GM18505 (cell line): Measurements from ENCODE around the gene ANO1.

Source experiments
- ATAC-seq: cut with Tn5 transposase; IDR thresholded peaks from one replicate; pipeline ENCODE4 v1.9.1; 2021; ENCODE audit not compliant: unreplicated experiment
- POLR2A ChIP-seq: IDR thresholded peaks from 4 replicates; pipeline ENCODE4 v1.6.1; 2011; ENCODE audit warnings: borderline replicate concordance; ENCODE audit not compliant: insufficient read depth, insufficient read length; ENCODE audit errors: extremely low read depth

ANO1 gene

DNA sequence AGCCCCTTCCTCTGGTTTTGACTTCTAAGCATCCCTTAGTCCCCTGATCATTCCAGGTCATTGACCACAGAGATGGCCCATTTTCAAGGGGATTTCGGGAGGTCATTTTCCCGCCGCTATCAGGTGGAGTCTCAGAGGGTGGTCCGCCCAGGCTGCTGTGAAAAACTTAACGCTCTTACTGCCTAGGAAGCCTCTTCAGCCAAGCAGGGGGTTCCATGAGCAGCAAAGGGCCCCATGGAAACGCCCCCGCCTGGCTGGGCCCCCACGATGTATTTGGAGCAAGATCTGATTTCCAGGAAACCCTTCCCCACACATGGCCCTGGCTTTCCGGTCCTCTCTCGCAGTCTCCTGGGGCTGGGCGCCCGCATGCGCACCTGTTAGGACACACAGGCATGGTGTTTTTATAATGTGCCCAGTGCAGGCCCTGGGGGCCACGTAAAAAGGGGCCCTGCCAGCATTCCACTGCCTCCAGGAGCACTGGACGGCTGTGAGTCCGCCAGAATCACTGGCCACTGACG lies 32.5 kb downstream of the ANO1 start:
- no peak for TF ChIP-seq POLR2A
- ATAC-seq: no peak

DNA sequence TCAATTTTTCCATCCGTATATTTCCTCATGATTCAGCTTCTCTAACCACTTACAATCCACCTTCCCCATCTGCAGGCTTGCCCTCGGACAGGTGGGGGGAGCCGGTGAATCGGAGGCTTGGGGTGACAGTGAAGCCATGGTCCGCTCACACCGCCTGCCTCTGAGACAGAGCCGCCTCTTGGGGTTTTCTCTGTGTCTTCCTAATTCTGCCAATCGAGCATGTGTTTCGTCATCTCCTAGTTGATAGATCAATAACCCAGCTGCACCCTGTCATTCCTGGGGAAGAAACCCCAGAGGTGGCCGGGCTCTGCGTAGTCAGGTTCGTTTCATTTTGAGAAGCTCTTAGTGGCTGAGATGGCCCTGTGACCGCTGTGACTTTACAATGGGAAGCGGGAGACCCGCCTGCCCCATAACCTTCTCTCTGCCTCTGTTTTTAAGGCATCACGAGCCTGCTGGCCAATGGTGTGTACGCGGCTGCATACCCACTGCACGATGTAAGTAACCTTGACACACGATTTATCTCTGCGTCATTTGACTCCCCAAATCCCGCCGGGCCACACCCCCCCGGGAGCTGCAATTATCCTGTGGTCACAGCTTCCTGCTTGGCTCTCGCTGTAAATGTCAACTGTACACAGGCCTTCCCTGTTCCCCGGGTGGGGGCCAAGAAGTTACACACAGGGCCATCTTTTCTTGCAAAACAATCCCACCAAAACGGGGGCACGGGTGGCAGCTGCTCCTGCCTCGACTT lies 33.3 kb downstream of the ANO1 start:
- no peak for TF ChIP-seq POLR2A
- ATAC-seq: no peak

DNA sequence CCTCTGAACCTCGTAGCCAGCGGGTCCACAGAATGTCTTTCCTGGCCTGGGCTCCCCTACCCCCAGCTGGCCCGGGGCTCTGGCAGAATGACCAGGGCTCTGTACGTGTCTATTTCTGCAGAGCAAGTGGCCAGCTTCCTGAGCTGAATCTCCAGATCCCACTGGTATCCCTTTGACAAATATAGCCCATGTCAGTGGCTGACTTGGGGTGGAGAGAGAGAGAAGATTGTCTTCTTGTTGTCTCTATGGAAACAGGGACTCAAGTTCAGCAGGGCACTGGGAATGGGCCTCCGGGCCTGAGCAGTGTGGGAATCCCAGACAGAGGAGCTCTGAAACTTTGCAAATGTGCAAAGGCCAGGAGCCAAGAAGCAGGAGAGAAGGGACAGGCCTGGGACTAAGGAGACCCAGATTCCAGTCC lies 33.9 kb downstream of the ANO1 start:
- TF ChIP-seq POLR2A: no peak

DNA sequence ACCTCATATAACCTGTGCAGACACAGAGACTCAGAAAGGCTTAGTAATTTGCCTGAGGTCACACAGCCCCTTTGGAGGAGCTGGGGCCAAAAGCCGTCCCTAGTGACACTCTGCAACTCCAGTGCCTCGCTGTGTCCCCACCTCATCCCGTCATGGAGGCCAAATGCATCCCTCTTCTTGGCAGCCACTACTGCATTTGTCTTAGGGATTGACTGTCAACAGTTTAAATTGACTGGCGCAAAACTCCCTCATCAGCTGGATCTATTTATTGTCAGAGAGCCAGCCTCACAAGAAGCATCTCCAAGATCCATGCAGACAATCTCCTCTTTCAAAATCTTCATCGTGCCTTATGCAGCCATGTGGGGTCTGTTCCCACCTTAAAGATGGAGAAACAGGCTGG lies 35.7 kb downstream of the ANO1 start:
- TF ChIP-seq POLR2A: no peak
- no peak for ATAC-seq

More for the DNA sequence above, 33.9 kb downstream of the ANO1 start:
- no peak for ATAC-seq

DNA sequence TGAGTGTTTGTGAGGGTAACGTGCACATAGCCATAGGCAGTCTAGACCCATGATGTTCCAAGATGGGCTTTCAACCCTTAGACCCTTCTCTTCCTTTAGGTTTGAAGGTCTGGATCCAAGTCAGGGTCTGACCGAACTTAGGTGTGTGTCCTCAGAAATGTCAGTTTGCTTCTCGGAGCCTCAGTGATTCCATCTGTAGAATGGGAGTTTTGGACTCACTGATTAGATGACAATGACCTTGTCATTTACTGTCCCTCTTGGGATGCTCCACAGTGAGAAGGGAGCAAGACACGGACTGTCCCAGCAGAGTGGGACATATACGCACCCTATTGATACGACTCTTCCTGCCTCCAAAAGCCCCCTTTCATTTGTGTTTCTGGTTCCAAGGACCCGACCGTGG lies 37.7 kb downstream of the ANO1 start:
- TF ChIP-seq POLR2A: no peak
- no peak for ATAC-seq

DNA sequence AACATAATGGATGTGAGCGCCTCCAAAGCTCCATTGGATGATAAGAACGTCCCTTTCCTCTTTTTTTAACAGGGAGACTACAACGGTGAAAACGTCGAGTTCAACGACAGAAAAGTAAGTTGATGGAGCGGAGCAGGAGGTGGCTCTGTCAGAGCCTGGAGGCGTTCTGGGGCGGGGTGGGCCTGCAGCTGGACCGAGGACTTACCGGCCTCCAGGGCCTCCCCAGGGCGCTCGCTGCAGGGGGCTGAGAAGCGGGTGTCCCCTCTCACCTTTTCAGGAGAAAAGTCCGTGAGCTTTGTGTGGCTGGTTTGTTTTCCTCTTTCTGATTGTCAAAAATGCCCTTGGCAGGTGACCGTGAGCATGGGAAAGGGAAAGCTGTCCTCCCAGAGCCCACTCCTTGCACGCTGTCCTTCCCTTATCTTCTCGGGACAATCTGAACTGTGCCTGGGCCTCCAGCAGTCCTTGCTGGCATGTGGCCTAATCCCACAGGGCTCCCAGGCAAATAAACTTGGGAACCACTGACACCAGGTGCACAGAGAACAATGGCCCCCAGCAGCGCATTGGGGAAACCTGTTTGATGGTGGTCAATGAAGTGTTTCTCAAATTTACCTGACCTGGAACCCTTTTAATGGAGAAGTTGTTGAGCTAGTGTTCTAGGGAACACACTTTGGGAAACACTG lies 38.4 kb downstream of the ANO1 start:
- no peak for ATAC-seq
- no peak for TF ChIP-seq POLR2A

DNA sequence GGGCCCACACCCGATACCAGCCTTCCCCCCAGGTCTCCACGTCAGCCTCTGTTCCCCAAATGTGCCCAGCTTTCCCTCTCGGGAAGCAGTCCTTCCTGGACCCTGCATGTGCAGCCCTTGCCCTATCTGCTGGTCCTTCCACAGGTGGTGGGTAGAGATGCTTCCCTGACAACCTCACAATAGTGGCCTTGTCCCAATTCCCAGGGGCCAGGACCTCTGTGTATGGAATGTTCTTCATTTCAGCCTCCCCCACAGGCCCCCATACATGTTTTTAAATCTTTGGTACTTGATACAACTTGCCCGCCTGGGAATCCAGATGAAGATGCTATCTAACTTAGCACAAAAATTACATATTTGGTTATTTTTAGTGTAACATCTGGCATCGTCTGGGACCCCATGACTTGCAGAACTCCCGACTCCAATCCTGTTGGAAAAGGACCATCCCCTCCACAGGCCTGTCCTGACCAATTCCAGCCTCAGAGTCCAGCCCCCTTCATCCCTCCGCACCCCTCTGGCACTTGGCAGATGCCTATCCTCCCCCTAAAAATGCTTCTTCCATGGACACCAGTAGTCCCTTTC lies 39.5 kb downstream of the ANO1 start:
- TF ChIP-seq POLR2A: no peak
- ATAC-seq: no peak

DNA sequence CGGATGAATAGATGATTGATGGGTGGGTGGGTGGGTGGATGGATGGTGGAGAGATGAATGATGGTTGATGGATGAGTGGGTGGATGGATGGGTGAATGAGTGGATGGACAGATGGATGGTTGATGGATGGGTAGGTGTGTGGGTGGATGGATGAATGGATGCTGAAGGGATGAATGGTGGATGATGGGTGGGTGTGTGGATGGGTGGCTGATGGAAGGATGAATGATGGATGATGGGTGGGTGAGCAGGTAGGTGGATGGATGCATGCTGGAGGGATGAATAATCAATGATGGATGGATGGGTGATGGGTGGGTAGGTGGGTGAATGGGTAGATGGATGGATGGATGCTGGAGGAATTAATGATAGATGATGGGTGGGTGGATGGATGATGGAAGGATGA lies 40.5 kb downstream of the ANO1 start:
- no peak for TF ChIP-seq POLR2A
- no peak for ATAC-seq

DNA sequence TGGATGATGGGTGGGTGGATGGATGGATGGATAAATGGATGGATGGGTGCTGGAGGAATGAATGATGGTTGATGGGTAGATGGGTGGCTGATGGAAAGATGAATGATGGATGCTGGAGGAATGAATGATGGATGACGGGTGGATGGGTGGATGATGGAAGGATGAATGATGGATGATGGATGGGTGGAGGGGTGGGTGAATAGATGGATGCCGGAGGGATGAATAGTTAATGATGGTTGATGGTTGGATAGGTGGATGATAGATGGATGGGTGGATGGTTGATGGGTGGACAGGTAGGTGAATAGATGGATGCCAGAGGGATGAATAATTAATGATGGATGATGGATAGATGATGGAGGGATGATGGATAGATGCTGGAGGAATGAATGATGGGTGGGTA lies 41.4 kb downstream of the ANO1 start:
- TF ChIP-seq POLR2A: no peak
- ATAC-seq: no peak

DNA sequence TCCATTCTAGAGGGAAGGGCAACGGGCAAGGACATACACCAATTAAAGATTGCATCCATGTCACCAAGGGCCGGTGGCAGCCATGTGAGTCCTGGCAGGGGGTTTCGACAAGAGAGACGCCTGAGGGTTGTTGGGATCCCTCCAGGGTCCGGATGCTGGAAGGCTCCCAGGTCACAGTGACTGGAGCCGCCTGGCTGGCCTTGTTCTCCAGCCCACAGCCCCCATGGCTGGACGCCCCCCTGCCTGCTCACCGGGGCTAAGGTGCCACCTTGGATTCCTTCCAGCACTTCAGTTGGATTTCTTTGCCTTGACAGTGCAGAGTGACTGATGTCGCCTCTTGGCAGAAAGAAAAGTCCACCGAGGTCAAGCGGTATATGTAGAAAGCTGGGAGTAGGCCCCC lies 42.6 kb downstream of the ANO1 start:
- TF ChIP-seq POLR2A: no peak
- ATAC-seq: no peak

DNA sequence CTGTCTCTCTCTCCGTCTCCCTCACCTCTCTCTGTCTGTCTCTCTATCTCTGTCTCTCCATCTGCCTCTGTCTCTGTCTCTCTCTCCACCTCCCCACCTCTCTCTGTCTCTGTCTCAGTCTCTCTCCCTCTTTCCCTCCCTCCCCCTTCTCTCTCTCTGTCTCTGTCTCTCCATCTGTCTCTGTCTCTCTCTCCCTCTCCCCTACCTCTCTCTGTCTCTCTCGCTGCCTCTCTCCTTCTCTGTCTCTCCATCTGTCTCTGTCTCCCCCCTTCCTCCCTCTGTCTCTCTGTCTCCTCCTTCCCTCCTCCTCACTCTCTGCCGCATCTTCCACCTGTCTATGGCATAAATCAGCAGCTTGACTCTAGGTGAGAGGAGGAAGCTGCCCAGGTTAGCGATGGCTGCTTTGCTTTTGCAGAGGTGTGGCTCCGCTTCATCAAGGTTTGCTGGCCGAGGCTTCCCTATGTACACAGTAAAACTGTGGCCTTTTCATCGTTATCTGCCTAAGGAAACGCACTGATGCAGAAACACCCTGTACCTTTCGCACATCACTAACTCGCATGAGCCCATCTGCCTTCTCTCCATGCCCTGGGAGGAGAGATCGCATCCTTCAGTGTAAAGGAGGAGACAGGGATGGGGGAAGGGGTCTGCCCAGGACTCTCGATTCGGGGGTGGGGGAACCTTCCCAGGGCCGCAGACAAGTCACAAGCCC lies 44.5 kb downstream of the ANO1 start:
- TF ChIP-seq POLR2A: no peak
- no peak for ATAC-seq

DNA sequence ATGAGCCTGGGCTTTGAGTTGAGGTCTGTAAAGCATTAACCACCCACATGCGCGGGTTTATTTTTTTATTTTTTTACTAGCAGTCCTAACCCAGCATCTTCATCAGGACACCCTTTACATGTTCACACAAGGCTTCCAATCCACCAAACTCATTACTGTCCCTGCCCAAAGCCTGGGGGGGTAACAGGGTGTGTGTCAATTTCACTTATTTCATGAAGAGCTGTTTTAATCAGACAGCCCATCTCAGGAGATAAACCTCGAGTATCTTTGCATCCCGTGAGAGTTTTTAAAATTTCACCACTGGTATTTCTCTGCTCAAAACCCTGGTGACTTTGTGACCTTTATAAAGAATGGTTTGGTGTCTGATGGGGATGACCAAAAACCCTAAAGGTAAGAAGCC lies 45.6 kb downstream of the ANO1 start:
- ATAC-seq: no peak
- TF ChIP-seq POLR2A: no peak

DNA sequence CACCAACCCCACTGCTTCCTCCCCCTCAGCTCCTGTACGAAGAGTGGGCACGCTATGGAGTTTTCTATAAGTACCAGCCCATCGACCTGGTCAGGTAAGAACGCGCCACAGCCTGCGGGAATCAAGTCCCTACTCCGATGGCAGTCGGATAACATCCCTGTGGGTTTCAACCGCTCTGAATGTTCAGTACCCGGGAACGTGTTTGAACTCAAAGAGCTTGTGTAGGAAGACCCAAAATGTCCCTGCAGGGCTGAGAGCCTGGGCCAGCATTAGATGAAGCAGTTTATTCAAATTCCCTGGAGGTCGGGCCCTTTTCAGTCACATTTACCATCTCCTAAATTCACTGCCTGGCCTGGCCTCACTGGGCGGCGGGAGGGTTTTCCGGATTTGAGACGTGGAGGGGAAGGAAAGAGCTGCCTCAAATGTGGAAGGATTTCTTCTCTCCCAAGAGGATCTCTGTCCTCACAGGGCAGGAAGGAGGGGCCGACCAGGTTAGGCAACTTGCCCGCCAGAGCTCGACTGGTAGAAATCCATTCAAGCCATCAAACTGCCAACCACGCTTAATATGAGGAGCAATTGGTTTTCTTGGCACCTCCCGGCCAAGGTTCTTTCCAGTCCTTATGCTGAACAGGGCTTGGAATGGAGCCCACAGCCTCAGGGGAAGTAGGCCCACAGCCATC lies 46.3 kb downstream of the ANO1 start:
- TF ChIP-seq POLR2A: no peak
- no peak for ATAC-seq
